Urinary bladder (tissue), 4 donors: ENCODE data around the gene ZNF292. TPM values are rescaled to one million over a fixed set of nuclear protein-coding genes. Genes with fewer than 3 reads are reported as not detected.
"Not testable (repeated sequence)": the region's sequence is repeated elsewhere in the genome, so short reads cannot be mapped to it uniquely, and the experiment has no call there.

Experiments used
- DNase-seq: peaks from one replicate; pipeline ENCODE4 v3.0.0-alpha.2; 2015; ENCODE audit errors: extremely low spot score
- H3K27ac ChIP-seq: one replicate; pipeline ENCODE4 v1.5.1; 2013; ENCODE audit warnings: low read depth, mild to moderate bottlenecking, moderate library complexity
- H3K36me3 ChIP-seq: one replicate; pipeline ENCODE4 v1.6.1; 2013; ENCODE audit warnings: mild to moderate bottlenecking, moderate library complexity; ENCODE audit not compliant: insufficient read depth
- H3K4me1 ChIP-seq: one replicate; pipeline ENCODE4 v1.6.1; 2013; ENCODE audit warnings: mild to moderate bottlenecking, moderate library complexity; ENCODE audit not compliant: insufficient read depth
- H3K4me3 ChIP-seq: one replicate; pipeline ENCODE4 v1.5.1; 2013; ENCODE audit warnings: low read depth, low read length
- WGBS: extraction: QIAGEN DNeasy Blood & Tissue Kit; methylation state at CpG from one replicate; pipeline ENCODE4 v1.1.7; 2013; 5-methylcytosine and 5-hydroxymethylcytosine counted together
- polyA plus RNA-seq: library from polyadenylated mRNA; stranded (reverse); fragments of 200-250 nt; gene quantifications from one replicate; pipeline ENCODE4 v1.2.3, GENCODE V29; 2013
- total RNA-seq: library from RNA; depleted of rRNA; stranded (reverse); fragments of >200 nt; gene quantifications from one replicate; pipeline ENCODE4 v1.2.3, GENCODE V29; 2014
- donor health status: healthy with polysubstance abuse.
- donor health status: healthy.

Gene ZNF292
- 138 TPM for total RNA-seq
- 8.5 TPM for polyA plus RNA-seq

DNA sequence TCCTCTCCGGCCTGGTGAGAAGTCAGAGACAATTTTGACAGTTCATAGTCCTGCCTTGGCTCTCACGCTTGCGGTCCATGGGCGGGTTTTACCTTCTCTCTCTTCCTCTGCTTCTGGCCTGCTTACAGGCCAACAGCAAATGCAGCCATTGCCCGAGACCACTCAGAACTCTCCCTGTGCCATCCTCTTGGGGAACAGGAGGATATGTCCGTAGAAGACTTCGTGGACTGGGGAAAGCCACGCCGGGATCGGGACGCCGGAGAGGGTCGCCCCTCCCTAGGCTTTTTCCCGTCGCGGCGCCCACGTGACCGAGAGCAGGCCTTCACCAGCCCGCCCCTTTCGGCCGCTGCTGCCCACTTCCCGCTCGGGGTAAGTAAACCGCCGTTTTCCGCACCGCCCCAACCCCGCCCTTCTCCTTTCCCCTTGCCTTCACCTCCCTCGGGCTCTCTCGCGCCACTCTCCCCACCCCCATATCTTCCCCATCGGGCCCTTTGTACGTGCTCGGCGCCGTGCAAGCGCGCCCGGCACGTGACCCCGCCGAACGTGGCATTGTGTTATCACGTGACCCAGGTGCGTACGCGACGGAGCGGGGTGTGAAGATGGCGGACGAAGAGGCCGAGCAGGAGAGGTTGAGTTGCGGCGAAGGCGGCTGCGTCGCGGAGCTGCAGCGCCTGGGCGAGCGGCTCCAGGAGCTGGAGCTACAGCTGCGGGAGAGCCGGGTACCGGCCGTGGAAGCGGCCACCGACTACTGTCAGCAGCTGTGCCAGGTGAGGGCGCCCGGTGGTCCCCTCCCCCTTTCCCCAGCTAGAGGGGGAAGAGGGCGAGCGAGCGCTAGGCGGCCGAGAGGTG lies at the start of gene ZNF292:
Gene ZNF292, plus strand, starts transcription at position 573 of the 849 bp plus-strand sequence. Its CDS starts 27 bp downstream, at position 600.
- H3K36me3 ChIP-seq = no peaks in the 10 kb centered on the region
- DNase-seq = peak; percentile 95
- H3K27ac ChIP-seq = peak within 1 kb of the TSS; percentile 95
- under 1% methylated on average over 75 of the region's 75 CpGs for WGBS
- peak within 1 kb of the TSS; percentile 75 for H3K4me3 ChIP-seq
- H3K4me1 ChIP-seq = no peaks in the 10 kb centered on the region

DNA sequence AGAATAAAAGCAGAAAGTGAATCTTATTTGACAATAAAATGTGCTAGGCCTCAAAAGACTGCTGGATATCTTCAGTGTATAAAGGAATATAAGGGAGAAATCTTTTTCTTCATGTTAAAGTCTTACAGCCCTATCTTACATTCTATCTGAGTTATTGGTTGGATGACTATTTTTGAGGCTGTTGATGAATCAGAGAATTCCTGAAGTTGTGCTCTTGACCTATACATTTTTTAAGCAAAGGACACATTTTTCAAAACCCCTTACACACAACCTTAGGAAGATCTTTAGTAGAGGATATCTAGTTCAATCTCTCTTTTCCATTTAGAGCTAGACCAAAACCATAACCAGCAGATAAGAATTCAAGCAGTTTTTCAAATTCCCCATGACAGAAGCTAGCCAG lies 49.5 kb upstream of the ZNF292 start:
- Histone ChIP-seq H3K27ac (no peak overlapping the region), H3K4me3 (no peak overlapping the region), H3K4me1 (no peaks in the 10 kb centered on the region), H3K36me3 (no peaks in the 10 kb centered on the region)
- DNase-seq = no peak

DNA sequence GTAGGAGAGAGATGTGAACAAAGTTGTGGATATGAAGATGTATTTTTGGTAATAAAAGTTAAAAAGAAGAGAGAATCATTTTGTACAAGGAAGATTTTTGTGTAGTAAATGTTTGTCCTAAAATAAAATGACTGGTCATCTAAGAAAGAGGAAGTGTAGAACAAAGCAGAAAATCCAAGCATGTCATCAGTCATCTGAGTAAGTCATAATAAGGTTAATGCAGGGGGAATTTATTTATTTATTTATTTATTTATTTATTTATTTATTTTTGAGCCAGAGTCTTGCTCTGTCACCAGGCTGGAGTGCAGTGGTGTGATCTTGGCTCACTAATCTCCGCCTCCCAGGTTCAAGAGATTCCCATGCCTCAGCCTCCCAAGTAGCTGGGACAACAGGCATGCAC lies 44.7 kb upstream of the ZNF292 start:
- WGBS = 98% methylated on average over 1 of the region's 1 CpG
- no peak overlapping the region for H3K27ac ChIP-seq
- H3K4me3 ChIP-seq = no peak overlapping the region
- DNase-seq = no peak
- no peaks in the 10 kb centered on the region for H3K36me3 ChIP-seq
- no peaks in the 10 kb centered on the region for H3K4me1 ChIP-seq

DNA sequence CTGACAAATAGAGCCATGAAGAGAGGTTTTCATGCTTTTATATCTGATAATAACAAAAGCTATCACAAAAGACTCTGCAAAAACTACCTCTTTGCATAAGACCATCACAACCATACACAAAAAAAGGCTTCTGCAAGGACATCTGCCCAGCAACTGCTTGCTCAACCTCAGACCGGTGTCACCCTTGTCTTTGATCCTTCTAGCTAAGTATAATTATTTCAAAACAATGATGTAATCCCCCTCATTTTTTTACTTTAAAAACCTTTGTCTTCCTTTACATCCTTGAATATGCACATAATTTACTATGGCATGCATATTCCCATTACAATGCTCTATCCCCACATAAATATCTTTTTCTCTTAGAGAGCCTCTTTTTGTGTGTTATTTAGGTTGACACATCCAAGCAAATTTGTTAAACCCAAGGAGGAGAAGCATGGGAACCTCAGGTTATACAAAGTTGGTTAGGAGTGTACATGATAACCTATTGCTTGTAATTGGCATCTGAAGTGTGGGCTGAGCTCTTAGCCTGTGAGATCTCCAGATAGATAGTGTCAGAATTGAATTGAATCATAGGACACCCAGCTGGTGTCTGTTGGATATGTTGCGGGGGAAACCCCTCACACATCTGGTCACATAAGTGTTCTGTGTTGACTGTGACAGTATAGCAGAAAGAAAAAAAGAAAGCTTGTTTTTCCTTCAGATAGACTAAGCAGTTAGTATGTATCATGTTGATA lies 39.8 kb upstream of the ZNF292 start:
- H3K4me3 ChIP-seq = no peak overlapping the region
- H3K36me3 ChIP-seq = no peaks in the 10 kb centered on the region
- no peak for DNase-seq
- 66% methylated on average over 2 of the region's 2 CpGs for WGBS
- H3K4me1 ChIP-seq = no peaks in the 10 kb centered on the region
- H3K27ac ChIP-seq = no peak overlapping the region

DNA sequence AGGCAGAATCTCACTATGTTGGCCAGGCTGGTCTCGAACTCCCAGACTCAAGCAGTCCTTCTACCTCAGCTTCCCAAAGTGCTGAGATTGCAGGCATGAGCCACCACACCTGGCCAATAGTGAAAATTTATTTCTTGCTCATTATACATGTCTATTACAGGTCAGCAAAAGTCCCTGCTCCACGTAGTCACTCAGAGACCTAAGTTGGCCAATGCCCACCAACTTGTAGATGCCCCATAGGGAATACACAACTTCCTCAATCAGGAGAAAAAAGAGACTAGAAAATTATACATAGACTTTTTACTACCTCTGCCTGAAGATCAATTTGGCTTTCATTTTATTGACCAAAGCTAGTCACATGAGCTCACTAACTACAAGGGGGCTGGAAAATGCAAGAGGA lies 38.4 kb upstream of the ZNF292 start:
- DNase-seq = no peak
- H3K36me3 ChIP-seq = no peaks in the 10 kb centered on the region
- no peak overlapping the region for H3K4me3 ChIP-seq
- WGBS = 83% methylated on average over 2 of the region's 2 CpGs
- no peaks in the 10 kb centered on the region for H3K4me1 ChIP-seq
- H3K27ac ChIP-seq = no peak overlapping the region

DNA sequence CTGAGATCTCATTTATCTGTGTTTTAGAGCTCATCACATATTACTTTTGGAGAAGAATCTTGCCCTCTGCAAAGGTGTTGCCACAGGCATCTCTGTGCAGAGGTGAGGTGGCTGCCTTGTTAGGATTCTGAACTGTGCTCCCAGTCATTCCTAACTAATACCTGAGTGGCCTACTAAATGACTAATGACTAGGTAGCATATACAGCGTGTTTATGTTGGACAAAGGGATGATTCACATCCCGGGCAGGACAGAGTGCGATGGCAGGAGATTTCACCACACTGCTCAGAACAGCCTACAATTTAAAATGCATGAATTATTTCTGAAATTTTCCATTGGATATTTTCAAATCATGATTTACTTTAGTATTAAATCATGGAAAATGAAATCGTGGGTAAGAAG lies 37.3 kb upstream of the ZNF292 start:
- WGBS = 83% methylated on average over 4 of the region's 4 CpGs
- Histone ChIP-seq H3K4me1 (no peaks in the 10 kb centered on the region), H3K4me3 (no peak overlapping the region), H3K36me3 (no peaks in the 10 kb centered on the region), H3K27ac (no peak overlapping the region)
- no peak for DNase-seq

DNA sequence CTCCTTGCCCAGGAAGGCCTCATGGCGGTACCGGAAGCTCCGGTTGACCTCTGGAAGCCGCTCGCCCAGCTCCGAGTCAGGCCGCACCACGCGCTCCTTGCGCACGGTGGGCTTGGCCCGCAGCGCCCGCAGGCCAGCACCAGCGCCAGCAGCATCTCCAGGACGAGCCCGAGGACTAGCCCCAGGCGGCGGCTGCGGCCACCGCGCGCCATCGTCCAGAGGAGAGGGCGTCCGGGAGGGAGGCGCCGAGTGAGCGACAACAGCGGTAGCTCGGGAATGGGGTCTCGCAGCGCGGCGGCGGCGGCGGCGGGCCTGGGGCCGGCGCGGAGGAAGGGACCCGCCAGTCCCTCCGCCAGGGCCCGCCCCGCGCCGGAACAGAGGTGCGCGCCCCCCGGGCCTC lies 32.9 kb upstream of the ZNF292 start:
- Histone ChIP-seq H3K36me3 (no peaks in the 10 kb centered on the region), H3K4me1 (no peaks in the 10 kb centered on the region), H3K27ac (no peak overlapping the region), H3K4me3 (no peak overlapping the region)
- DNase-seq = no peak
- WGBS = 56% methylated on average over 51 of the region's 51 CpGs

DNA sequence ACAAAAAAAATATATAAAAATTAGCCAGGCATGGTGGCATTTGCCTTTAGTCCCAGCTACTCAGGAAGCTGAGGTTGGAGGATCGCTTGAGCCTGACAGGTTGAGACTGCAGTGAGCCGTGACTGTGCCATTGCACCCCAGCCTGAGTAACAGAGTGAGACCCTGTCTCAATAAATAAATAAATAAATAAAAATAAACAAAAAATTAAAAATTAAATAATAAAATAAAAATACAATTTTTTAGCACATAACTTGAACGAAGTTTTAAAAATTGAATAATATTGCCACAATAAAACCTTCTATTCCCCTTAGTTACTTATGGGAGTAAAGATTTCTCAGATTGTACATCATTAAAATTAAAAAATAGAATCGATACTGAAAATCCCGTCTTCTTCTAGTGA lies 31.3 kb upstream of the ZNF292 start:
- no peak overlapping the region for H3K27ac ChIP-seq
- no peak for DNase-seq
- WGBS = 94% methylated on average over 5 of the region's 5 CpGs

DNA sequence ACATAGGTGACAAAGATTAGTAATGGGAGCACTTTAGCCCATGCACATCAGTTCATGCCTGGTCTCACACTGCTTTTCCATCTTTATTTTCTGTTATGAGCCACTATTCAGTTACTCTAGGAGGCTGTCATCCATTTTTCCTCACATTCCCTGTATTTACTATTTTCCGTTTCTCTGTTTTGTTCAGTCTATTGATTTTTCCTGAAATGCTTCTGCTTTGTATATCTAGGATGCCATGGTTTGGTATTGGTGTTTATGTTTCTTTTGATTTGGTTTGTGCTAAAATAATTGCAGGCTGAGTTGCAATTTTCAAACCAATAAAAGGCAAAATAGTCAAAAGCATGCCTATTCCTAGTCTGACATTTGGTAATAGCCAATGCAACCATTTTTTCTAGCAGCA lies 28.9 kb upstream of the ZNF292 start:
- Histone ChIP-seq H3K27ac (no peak overlapping the region), H3K36me3 (no peaks in the 10 kb centered on the region), H3K4me1 (no peaks in the 10 kb centered on the region), H3K4me3 (no peak overlapping the region)
- DNase-seq = no peak
- WGBS = 78% methylated on average over 1 of the region's 1 CpG

More for the DNA sequence above, 31.3 kb upstream of the ZNF292 start:
- H3K36me3 ChIP-seq = no peaks in the 10 kb centered on the region
- no peak overlapping the region for H3K4me3 ChIP-seq
- no peaks in the 10 kb centered on the region for H3K4me1 ChIP-seq

DNA sequence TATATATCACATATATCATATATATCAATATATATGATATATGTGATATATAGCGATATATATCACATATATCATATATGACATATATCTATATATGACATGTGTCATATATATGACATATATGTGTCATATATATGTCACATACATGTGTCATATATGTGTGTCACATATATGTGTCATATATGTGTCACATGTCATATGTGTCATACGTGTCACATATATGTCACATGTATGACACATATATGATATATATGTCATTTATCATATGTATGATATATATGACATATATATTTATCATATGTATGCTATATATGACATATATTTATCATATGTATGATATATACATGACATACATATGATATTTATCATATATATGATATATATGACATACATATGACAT lies 27.6 kb upstream of the ZNF292 start:
- WGBS = 76% methylated on average over 2 of the region's 2 CpGs

DNA sequence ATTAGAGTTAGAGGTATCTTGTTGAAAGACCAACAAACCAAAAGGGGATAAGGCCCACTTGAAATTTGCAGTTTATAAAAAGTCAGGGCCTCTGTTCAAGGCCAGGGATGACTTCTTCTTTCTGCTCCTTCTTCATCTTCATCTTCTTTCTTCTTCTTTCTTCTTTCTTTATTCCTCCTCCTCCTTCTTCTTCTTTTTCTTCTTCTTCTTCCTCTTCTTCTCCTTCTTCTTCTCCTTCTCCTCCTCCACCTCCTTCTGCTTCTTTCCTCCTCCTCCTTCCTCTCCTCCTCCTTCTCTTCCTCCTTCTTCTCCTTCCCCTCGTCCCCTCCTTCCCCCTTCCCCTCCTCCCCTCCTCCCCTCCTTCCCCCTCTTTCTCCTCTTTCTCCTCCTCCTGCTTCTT lies 18.4 kb upstream of the ZNF292 start:
- WGBS = 38% methylated on average over 1 of the region's 1 CpG
- Histone ChIP-seq H3K27ac (no peak overlapping the region), H3K36me3 (no peaks in the 10 kb centered on the region), H3K4me3 (no peak overlapping the region), H3K4me1 (no peaks in the 10 kb centered on the region)
- no peak for DNase-seq

More for the DNA sequence above, 27.6 kb upstream of the ZNF292 start:
- no peak for DNase-seq
- Histone ChIP-seq H3K4me1 (no peaks in the 10 kb centered on the region), H3K36me3 (no peaks in the 10 kb centered on the region), H3K4me3 (no peak overlapping the region), H3K27ac (no peak overlapping the region)

DNA sequence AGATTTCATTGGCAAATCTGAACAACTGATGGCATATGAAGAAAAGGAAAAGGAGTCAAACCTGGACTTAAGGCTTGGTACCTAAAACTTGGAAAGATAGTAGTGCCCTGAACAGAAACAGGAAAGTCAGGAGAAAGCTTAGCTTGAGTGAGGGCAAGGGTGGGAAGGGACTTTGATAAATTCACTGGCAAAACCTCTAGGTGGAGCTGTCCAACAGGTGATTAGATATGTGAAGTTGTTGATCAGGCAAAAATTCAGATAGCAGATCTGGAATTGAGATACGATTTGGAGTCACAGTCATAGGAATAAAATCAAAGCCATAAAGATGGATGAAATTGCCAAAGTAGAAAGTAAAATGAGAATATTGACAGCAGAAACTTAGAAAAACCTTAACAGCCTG lies 16.1 kb upstream of the ZNF292 start:
- Histone ChIP-seq H3K4me3 (no peak overlapping the region), H3K4me1 (no peaks in the 10 kb centered on the region), H3K27ac (no peak overlapping the region), H3K36me3 (no peaks in the 10 kb centered on the region)
- WGBS = 31% methylated on average over 1 of the region's 1 CpG
- DNase-seq = no peak

DNA sequence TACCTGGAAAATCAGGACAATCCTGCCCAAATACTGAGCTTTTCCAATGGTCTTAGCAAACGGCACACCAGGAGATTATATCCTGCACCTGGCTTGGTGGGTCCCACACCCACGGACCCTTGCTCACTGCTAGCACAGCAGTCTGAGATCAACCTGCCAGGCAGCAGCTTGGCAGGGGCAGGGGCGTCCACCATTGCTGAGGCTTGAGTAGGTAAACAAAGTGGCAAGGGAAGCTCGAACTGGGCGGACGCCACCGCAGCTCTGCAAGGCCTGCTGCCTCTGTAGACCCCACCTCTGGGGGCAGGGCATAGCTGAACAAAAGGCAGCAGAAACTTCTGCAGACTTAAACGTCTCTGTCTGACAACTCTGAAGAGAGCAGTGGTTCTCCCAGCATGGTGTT lies 15.4 kb upstream of the ZNF292 start:
- H3K36me3 ChIP-seq, H3K27ac ChIP-seq, H3K4me1 ChIP-seq, DNase-seq, H3K4me3 ChIP-seq: not testable (repeated sequence)
- 91% methylated on average over 8 of the region's 8 CpGs for WGBS

DNA sequence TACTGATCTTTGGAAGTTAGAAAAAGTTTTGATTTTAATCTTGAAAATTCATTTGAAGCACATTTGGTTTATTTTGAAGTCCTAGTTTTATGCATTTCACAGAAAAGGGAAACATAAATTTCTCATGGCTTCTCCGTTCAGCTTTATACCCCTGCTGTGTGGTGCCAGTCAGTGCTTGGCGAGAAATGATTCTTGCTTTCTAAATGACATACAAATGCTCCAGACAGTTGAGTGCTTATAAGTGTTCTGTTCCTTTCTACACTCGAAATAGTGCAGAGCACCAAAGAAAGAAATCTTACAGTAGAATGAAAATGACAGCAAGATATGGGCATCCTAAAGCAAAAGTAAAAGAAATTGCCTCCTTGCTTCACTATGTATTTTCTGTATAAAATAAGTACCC lies 9.0 kb upstream of the ZNF292 start:
- no peak overlapping the region for H3K4me3 ChIP-seq
- no peak overlapping the region for H3K27ac ChIP-seq
- 66% methylated on average over 3 of the region's 3 CpGs for WGBS
- DNase-seq = no peak
- H3K36me3 ChIP-seq = no peaks in the 10 kb centered on the region
- H3K4me1 ChIP-seq = no peaks in the 10 kb centered on the region
